ENCODE results near the gene EXOSC5.
"Not testable (repeated sequence)": the region's sequence is repeated elsewhere in the genome, so short reads cannot be mapped to it uniquely, and the experiment has no call there.

The EXOSC5 gene

GRCh38 chr19:41371541-41371940 lies 25.6 kb downstream of the EXOSC5 start:
- Histone ChIP-seq H3K4me1 (ENCODE audit: insufficient read depth, low read length) (no peaks in the 10 kb centered on the region), H3K4me2 (ENCODE audit: insufficient read depth, low read length) (no peak overlapping the region), H3K9me3 (ENCODE audit: insufficient read depth, low read length, severe bottlenecking) (no peaks in the 10 kb centered on the region), H3K36me3 (ENCODE audit: insufficient read depth, low read length) (no peaks in the 10 kb centered on the region), H2AFZ (ENCODE audit: low read depth, low read length) (no peak overlapping the region), H4K20me1 (ENCODE audit: insufficient read depth, low read length) (no peaks in the 10 kb centered on the region), H3K27ac (ENCODE audit: low read length) (no peak overlapping the region), H3K27me3 (ENCODE audit: insufficient read depth, low read length, poor library complexity) (no peaks in the 10 kb centered on the region), H3K4me3 (ENCODE audit: low read depth in 1 of 2, low read length in 2 of 2) (no peak overlapping the region), H3K79me2 (ENCODE audit: insufficient read depth, low read length) (peaks cover 2% of the 10 kb centered on the region), H3K9ac (ENCODE audit: low read depth, low read length) (no peak overlapping the region)
- no peak for DNase-seq
- TF ChIP-seq EZH2 (IDR thresholded peaks at IDR 0.05; ENCODE audit: borderline replicate concordance, low read depth, low read length, severe bottlenecking): no peak
- TF ChIP-seq CTCF (IDR thresholded peaks at IDR 0.05; ENCODE audit: borderline replicate concordance, extremely low read depth, low read length, poor library complexity, severe bottlenecking): no peak
- no peak for ATAC-seq (ENCODE audit: insufficient read depth, low read depth)

- DNase-seq; H3K27me3 ChIP-seq (ENCODE audit: insufficient read depth, low read length, poor library complexity); H2AFZ ChIP-seq (ENCODE audit: low read depth, low read length); H4K20me1 ChIP-seq (ENCODE audit: insufficient read depth, low read length); H3K9ac ChIP-seq (ENCODE audit: low read depth, low read length); H3K27ac ChIP-seq (ENCODE audit: low read length); H3K79me2 ChIP-seq (ENCODE audit: insufficient read depth, low read length); H3K4me1 ChIP-seq (ENCODE audit: insufficient read depth, low read length); H3K9me3 ChIP-seq (ENCODE audit: insufficient read depth, low read length, severe bottlenecking); H3K36me3 ChIP-seq (ENCODE audit: insufficient read depth, low read length); H3K4me3 ChIP-seq (ENCODE audit: low read depth in 1 of 2, low read length in 2 of 2); H3K4me2 ChIP-seq (ENCODE audit: insufficient read depth, low read length); ATAC-seq (ENCODE audit: insufficient read depth, low read depth): not testable (repeated sequence)
Observed at GRCh38 chr19:41371119-41371518, 26.0 kb downstream of the EXOSC5 start.

GRCh38 chr19:41369769-41370168 lies 27.4 kb downstream of the EXOSC5 start:
- DNase-seq (no peak), ATAC-seq (ENCODE audit: insufficient read depth, low read depth) (no peak)
- no peak overlapping the region for H3K27ac ChIP-seq (ENCODE audit: low read length)
- H3K9me3 ChIP-seq (ENCODE audit: insufficient read depth, low read length, severe bottlenecking): no peaks in the 10 kb centered on the region
- peaks cover 15% of the 10 kb centered on the region for H3K79me2 ChIP-seq (ENCODE audit: insufficient read depth, low read length)
- no peak overlapping the region for H3K4me2 ChIP-seq (ENCODE audit: insufficient read depth, low read length)
- H3K9ac ChIP-seq (ENCODE audit: low read depth, low read length): no peak overlapping the region
- TF ChIP-seq CTCF (IDR thresholded peaks at IDR 0.05; ENCODE audit: borderline replicate concordance, extremely low read depth, low read length, poor library complexity, severe bottlenecking) (no peak), EZH2 (IDR thresholded peaks at IDR 0.05; ENCODE audit: borderline replicate concordance, low read depth, low read length, severe bottlenecking) (no peak)
- peaks cover 6% of the 10 kb centered on the region for H3K4me1 ChIP-seq (ENCODE audit: insufficient read depth, low read length)
- H2AFZ ChIP-seq (ENCODE audit: low read depth, low read length): no peak overlapping the region
- no peaks in the 10 kb centered on the region for H4K20me1 ChIP-seq (ENCODE audit: insufficient read depth, low read length)
- H3K4me3 ChIP-seq (ENCODE audit: low read depth in 1 of 2, low read length in 2 of 2): no peak overlapping the region
- no peaks in the 10 kb centered on the region; the same call in 1 of the 2 replicates for H3K36me3 ChIP-seq (ENCODE audit: insufficient read depth, low read length)
- H3K27me3 ChIP-seq (ENCODE audit: insufficient read depth, low read length, poor library complexity): no peaks in the 10 kb centered on the region

GRCh38 chr19:41367848-41368301 lies 29.3 kb downstream of the EXOSC5 start:
- Histone ChIP-seq H4K20me1 (ENCODE audit: insufficient read depth, low read length) (no peaks in the 10 kb centered on the region), H2AFZ (ENCODE audit: low read depth, low read length) (no peak overlapping the region), H3K9me3 (ENCODE audit: insufficient read depth, low read length, severe bottlenecking) (no peaks in the 10 kb centered on the region), H3K4me1 (ENCODE audit: insufficient read depth, low read length) (peaks cover 18% of the 10 kb centered on the region), H3K79me2 (ENCODE audit: insufficient read depth, low read length) (peaks cover 28% of the 10 kb centered on the region), H3K27ac (ENCODE audit: low read length) (no peak overlapping the region), H3K4me2 (ENCODE audit: insufficient read depth, low read length) (no peak overlapping the region), H3K27me3 (ENCODE audit: insufficient read depth, low read length, poor library complexity) (no peaks in the 10 kb centered on the region), H3K9ac (ENCODE audit: low read depth, low read length) (no peak overlapping the region), H3K4me3 (ENCODE audit: low read depth in 1 of 2, low read length in 2 of 2) (no peak overlapping the region), H3K36me3 (ENCODE audit: insufficient read depth, low read length) (no peaks in the 10 kb centered on the region; the same call in 1 of the 2 replicates)
- DNase-seq: no peak
- no peak for TF ChIP-seq EZH2 (IDR thresholded peaks at IDR 0.05; ENCODE audit: borderline replicate concordance, low read depth, low read length, severe bottlenecking)
- TF ChIP-seq CTCF (IDR thresholded peaks at IDR 0.05; ENCODE audit: borderline replicate concordance, extremely low read depth, low read length, poor library complexity, severe bottlenecking): no peak
- no peak for ATAC-seq (ENCODE audit: insufficient read depth, low read depth)
